Activated CD8-positive, alpha-beta memory T cell treated with anti-CD3 and anti-CD28 coated beads, Interleukin-2, amount 10 ng/mL, durations not matched to agents 7 days and 5 days (primary cell): Measurements from ENCODE around the gene RNF145. TPM values are rescaled to one million over a fixed set of nuclear protein-coding genes. Genes with fewer than 3 reads are reported as not detected.
"Not testable (repeated sequence)": the region's sequence is repeated elsewhere in the genome, so short reads cannot be mapped to it uniquely, and the experiment has no call there.

ENCODE experiments used
- ATAC-seq: fragments of 150-1000 bp; cut with Tn5 transposase; one replicate; pipeline ENCODE4 v1.10.0; 2021; ENCODE audit warnings: moderate library complexity
- CTCF ChIA-PET: fragments of 350-600 bp; sonication (Branson Sonifier 250); formaldehyde crosslinking; loops from one replicate; lab custom pipeline; 2021; ENCODE audit warnings: antibody characterized with exemption; lab: Charles Lee
- DNase-seq: peaks from one replicate; pipeline ENCODE4 v3.0.0-alpha.2; 2020
- H3K27ac Mint-ChIP-seq: one replicate; pipeline ENCODE4 v1.8.0; 2021; ENCODE audit warnings: mild to moderate bottlenecking, mixed read lengths
- H3K27me3 Mint-ChIP-seq: one replicate; pipeline ENCODE4 v1.8.0; 2021; ENCODE audit warnings: mixed read lengths
- H3K36me3 Mint-ChIP-seq: one replicate; pipeline ENCODE4 v1.8.0; 2021; ENCODE audit warnings: mild to moderate bottlenecking, mixed read lengths
- H3K4me1 Mint-ChIP-seq: one replicate; pipeline ENCODE4 v1.8.0; 2021; ENCODE audit warnings: mixed read lengths
- H3K4me3 Mint-ChIP-seq: one replicate; pipeline ENCODE4 v1.8.0; 2021; ENCODE audit warnings: mild to moderate bottlenecking, moderate library complexity, mixed read lengths
- H3K9me3 Mint-ChIP-seq: one replicate; pipeline ENCODE4 v1.8.0; 2022; ENCODE audit warnings: low read depth, mixed read lengths
- total RNA-seq, 2 experiments: library from RNA; stranded (reverse); gene quantifications; one replicate each; pipeline ENCODE4 v1.2.3, GENCODE V29; 2021

RNF145 gene
- total RNA-seq, 2 experiments from 2014 or later: 93.9 to 111 TPM

DNA sequence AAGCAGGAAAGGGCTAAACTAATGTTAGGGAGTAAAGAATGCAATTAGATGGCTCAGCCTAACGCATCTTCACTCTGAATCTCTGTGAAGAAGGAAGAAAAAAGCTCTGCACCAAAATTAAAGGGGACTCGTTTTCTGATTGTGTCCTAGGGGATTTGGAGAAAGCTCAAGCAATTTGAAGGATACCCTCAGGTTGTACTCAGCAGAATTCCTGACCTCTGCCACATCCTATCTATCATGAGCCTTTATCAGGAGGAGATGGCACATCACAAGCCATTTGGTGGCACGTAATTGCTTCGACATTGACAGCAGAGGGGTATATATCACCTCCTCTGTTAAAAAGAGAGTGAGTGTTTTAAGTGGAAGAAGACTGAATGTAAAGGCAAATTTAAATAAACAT lies 77.4 kb downstream of the RNF145 start:
- CTCF ChIA-PET: interaction anchor here (1.0 to 4.3 kb wide), 11 partner anchors 9 to 1057 kb away, joined by 3 to 43 read pairs (median 4); no protein-coding TSS in a partner anchor
- Mint-ChIP-seq H3K27me3 (peaks cover 36% of the 10 kb centered on the region), H3K36me3 (no peaks in the 10 kb centered on the region), H3K4me3 (no peak overlapping the region), H3K4me1 (no peaks in the 10 kb centered on the region), H3K27ac (no peak overlapping the region), H3K9me3 (no peaks in the 10 kb centered on the region)
- DNase-seq: no peak
- ATAC-seq: no peak

DNA sequence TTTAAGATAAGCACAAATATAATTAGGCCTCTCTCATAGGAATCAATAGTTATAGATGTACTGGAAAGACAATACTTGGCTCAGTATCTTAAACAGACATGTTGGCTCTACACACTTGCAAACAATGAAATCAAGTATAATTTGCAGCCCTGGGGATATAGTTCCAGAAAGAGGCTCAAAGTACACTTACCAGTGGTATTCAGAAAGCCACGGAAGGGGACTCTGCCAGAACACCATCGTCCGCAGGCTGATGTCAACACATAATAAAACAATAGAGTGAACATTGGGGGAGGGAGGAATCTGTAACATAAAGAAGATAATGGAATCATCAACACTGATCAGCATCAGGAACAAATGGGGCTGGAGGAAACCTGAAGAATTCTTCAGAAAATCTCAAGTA lies 78.5 kb downstream of the RNF145 start:
- Mint-ChIP-seq H3K9me3 (no peaks in the 10 kb centered on the region), H3K27me3 (peaks cover 44% of the 10 kb centered on the region), H3K36me3 (no peaks in the 10 kb centered on the region), H3K4me1 (no peaks in the 10 kb centered on the region), H3K27ac (no peak overlapping the region), H3K4me3 (no peak overlapping the region)
- CTCF ChIA-PET: interaction anchor here (1.0 to 4.3 kb wide), 2 partner anchors 26 to 436 kb away, joined by 3 to 43 read pairs; no protein-coding TSS in a partner anchor
- no peak for ATAC-seq
- no peak for DNase-seq

DNA sequence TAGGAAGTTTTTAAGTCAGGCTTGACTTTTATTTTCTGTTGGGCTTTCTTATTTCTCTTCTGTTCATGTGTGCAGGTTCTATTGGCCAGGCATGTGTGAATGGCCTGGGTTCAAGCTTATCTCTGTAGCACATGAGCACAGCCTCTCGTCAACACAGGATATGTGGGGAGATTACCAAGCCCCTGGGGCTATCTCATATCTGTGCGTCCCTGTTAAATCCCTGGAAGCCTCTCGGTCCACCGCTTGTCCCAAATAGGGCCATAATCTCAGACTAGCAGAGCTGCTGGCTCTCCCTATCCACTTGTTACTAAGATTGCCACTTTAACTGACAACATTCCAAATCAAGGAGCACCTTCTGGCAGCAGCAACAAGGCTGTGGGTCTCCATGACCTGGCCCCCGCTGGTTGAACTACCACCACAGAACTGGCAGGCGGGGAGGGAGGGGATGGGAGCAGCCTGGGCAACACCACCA lies 81.2 kb downstream of the RNF145 start:
- Mint-ChIP-seq H3K9me3 (peaks cover 2% of the 10 kb centered on the region), H3K27ac (no peak overlapping the region), H3K4me1 (peaks cover 5% of the 10 kb centered on the region), H3K27me3 (peaks cover 59% of the 10 kb centered on the region), H3K36me3 (no peaks in the 10 kb centered on the region), H3K4me3 (no peak overlapping the region)
- no peak for DNase-seq
- no peak for ATAC-seq
- CTCF ChIA-PET: interaction anchor here (1.1 to 3.3 kb wide), 3 partner anchors 16 to 29 kb away, joined by 3 to 10 read pairs (median 3); no protein-coding TSS in a partner anchor

DNA sequence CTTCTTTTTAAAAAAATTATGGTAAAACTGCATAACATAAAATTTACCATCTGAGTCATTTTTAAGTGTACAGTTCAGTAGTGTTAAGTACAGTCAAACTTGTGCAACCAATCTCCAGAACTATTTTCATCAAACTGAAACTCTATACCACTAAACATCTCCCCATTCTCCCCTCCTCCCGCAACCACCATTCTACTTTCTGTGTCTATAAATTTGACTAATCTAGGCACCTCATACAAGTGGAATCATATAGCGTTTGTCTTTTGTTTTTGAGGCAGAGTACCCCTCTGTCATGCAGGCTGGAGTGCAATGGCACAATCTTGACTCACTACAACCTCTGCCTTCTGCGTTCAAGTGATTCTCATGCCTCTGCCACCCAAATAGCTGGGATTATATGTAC lies 85.7 kb downstream of the RNF145 start:
- DNase-seq (no peak), ATAC-seq (peak; percentile 24)
- CTCF ChIA-PET: interaction anchor here (1.4 kb wide), 1 partner anchor 33 kb away, joined by 4 read pairs; no protein-coding TSS in a partner anchor
- Mint-ChIP-seq H3K27ac (no peak overlapping the region), H3K4me3 (no peak overlapping the region), H3K36me3 (peaks cover 1% of the 10 kb centered on the region), H3K4me1 (peaks cover 22% of the 10 kb centered on the region), H3K27me3 (peaks cover 41% of the 10 kb centered on the region), H3K9me3 (peaks cover 2% of the 10 kb centered on the region)

DNA sequence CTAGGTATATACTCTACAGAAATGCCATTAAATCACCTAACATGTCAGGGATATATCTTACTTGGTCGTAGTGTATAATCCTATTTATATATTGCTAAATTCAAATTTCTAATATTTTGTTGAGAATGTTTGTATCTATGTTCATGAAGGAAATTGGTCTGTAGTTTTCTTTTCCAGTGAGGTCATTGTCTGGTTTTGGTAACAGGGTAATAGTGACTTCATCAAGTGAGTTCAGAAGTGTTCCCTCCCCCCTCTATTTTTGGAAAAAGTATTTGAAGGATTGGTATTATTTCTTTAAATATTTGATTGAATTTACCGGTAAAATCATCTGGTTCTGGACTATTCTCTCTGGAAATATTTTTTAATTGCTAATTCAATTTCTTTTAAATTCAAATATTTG lies 86.2 kb downstream of the RNF145 start:
- ATAC-seq (no peak), DNase-seq (no peak)
- CTCF ChIA-PET: interaction anchor here (1.3 to 1.4 kb wide), 2 partner anchors 9 to 34 kb away, joined by 4 read pairs; no protein-coding TSS in a partner anchor
- H3K9me3 Mint-ChIP-seq: peaks cover 2% of the 10 kb centered on the region
- H3K4me3 Mint-ChIP-seq: no peak overlapping the region
- peaks cover 22% of the 10 kb centered on the region for H3K4me1 Mint-ChIP-seq
- H3K27me3 Mint-ChIP-seq: peaks cover 40% of the 10 kb centered on the region
- H3K27ac Mint-ChIP-seq: no peak overlapping the region
- peaks cover 1% of the 10 kb centered on the region for H3K36me3 Mint-ChIP-seq

DNA sequence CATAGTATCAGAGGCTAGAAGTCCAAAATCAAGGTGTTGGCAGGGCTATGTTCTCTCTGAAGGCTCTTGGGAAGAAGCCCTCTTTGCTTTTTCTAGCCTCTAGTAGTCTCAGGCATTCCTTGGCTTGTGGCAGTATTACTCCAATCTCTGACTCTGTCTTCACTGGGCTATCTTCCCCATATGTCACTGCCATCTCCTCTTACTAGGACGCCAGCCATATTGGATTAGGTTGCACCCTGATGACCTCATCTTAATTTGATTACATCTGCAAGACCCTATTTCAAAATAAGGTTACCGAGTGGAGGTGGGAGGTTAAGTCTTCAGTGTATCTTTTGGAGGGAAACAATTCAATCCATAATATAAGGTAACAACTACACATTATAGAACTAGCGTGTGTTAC lies 88.3 kb downstream of the RNF145 start:
- H3K27ac Mint-ChIP-seq: peak overlapping the region; percentile 86
- H3K36me3 Mint-ChIP-seq: peaks cover 1% of the 10 kb centered on the region
- ATAC-seq (no peak), DNase-seq (no peak)
- CTCF ChIA-PET: no interaction called here
- peaks cover 2% of the 10 kb centered on the region for H3K9me3 Mint-ChIP-seq
- peaks cover 22% of the 10 kb centered on the region for H3K4me1 Mint-ChIP-seq
- H3K27me3 Mint-ChIP-seq: peaks cover 21% of the 10 kb centered on the region
- H3K4me3 Mint-ChIP-seq: no peak overlapping the region

DNA sequence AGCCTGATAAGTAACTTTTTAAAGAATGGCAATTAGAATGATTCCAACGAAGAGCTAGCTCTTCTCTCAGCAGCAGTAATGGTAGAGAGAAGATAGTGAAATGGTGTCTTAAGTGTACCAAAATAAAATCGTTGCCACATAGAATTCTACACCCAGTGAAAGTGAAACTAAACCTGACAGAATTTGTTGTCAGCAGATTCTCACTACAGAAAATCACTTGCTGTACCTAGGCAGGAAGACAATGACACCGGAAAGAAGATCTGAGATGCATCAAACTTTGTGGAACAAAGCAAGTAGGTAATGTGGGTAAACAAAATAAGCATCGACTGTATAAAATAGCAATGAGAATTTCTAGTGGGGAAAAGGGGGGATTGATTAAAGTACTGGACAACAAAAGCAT lies 88.9 kb downstream of the RNF145 start:
- Mint-ChIP-seq H3K4me1 (peaks cover 22% of the 10 kb centered on the region), H3K27me3 (peaks cover 16% of the 10 kb centered on the region), H3K27ac (peak overlapping the region; percentile 86), H3K36me3 (peaks cover 1% of the 10 kb centered on the region), H3K4me3 (peak overlapping the region; percentile 47), H3K9me3 (peaks cover under 1% of the 10 kb centered on the region)
- DNase-seq: no peak
- CTCF ChIA-PET: interaction anchor here (1.1 to 2.1 kb wide), 2 partner anchors 12 to 14 kb away, joined by 4 to 13 read pairs; no protein-coding TSS in a partner anchor
- ATAC-seq: peak; percentile 90

DNA sequence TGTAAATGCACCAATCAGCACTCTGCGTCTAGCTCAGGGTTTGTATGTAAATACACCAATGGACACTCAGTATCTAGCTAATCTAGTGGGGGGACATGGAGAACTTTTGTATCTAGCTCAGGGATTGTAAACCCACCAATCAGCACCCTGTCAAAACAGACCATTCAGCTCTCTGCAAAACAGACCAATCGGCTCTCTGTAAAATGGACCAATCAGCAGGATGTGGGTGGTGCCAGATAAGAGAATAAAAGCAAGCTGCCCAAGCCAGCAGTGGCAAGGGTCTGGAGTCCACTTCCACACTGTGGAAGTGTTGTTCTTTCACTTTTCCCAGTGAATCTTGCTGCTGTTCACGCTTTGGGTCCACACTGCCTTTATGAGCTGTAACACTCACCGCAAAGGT lies 89.5 kb downstream of the RNF145 start:
- Mint-ChIP-seq H3K27me3 (peaks cover 13% of the 10 kb centered on the region), H3K4me3 (peak overlapping the region; percentile 47), H3K4me1 (peaks cover 22% of the 10 kb centered on the region), H3K27ac (peak overlapping the region; percentile 86)
- H3K9me3 Mint-ChIP-seq, DNase-seq, H3K36me3 Mint-ChIP-seq, ATAC-seq: not testable (repeated sequence)
- CTCF ChIA-PET: interaction anchor here (0.9 to 2.1 kb wide), 4 partner anchors 10 to 424 kb away, joined by 3 to 13 read pairs (median 4); no protein-coding TSS in a partner anchor

DNA sequence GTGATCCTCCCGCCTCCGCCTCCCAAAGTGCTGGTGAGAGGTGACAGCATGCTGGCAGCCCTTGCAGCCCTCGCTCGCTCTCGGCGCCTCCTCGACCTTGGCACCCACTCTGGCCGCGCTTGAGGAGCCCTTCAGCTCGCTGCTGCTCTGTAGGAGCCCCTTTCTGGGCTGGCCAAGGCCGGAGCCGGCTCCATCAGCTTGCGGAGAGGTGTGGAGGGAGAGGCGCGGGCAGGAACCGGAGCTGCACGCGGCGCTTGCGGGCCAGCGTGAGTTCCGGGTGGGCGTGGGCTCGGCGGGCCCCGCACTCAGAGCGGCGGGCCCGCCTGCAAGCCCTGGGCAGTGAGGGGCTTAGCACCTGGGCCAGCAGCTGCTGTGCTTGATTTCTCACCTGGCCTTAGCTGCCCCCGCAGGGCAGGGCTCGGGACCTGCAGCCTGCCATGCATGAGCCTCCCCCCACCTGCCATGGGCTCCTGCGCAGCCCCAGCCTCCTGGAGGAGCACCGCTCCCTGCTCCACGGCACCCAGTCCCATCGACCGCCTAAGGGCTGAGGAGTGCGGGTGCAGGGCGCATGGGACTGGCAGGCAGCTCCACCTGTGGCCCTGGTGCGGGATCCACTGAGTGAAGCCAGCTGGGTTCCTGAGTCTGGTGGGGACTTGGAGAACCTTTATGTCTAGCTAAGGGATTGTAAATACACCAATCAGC lies 90.2 kb downstream of the RNF145 start:
- not testable (repeated sequence) for H3K27ac Mint-ChIP-seq, H3K4me3 Mint-ChIP-seq, DNase-seq, ATAC-seq, H3K36me3 Mint-ChIP-seq, H3K9me3 Mint-ChIP-seq
- Mint-ChIP-seq H3K27me3 (peaks cover 12% of the 10 kb centered on the region), H3K4me1 (peaks cover 21% of the 10 kb centered on the region)
- CTCF ChIA-PET: interaction anchor here (0.9 to 2.1 kb wide), 5 partner anchors 10 to 423 kb away, joined by 3 to 13 read pairs (median 4); no protein-coding TSS in a partner anchor

DNA sequence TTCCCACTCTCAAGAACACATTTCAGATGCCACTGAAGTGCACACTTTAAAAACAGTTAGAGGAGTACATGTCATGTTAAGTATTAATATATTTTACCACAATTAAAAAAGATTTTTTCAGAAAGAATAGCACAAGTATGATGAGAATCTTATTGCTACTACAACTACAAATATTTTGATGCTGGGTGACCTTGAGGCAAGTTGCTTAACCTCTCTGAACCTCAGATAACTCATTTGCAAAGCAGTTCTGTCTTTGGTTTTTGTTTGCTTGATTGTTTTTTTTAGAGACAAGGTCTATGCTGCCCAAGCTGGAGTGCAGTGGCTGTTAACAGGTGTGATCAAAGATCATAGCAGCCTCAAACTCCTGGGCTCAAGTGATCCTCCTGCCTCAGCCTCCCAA lies 95.9 kb downstream of the RNF145 start:
- no peaks in the 10 kb centered on the region for H3K4me1 Mint-ChIP-seq
- H3K9me3 Mint-ChIP-seq: no peaks in the 10 kb centered on the region
- CTCF ChIA-PET: interaction anchor here (1.5 to 2.4 kb wide), 2 partner anchors 19 to 418 kb away, joined by 3 to 13 read pairs; no protein-coding TSS in a partner anchor
- ATAC-seq (no peak), DNase-seq (no peak)
- H3K27ac Mint-ChIP-seq: no peak overlapping the region
- H3K36me3 Mint-ChIP-seq: no peaks in the 10 kb centered on the region
- H3K4me3 Mint-ChIP-seq: no peak overlapping the region
- H3K27me3 Mint-ChIP-seq: peaks cover 46% of the 10 kb centered on the region

DNA sequence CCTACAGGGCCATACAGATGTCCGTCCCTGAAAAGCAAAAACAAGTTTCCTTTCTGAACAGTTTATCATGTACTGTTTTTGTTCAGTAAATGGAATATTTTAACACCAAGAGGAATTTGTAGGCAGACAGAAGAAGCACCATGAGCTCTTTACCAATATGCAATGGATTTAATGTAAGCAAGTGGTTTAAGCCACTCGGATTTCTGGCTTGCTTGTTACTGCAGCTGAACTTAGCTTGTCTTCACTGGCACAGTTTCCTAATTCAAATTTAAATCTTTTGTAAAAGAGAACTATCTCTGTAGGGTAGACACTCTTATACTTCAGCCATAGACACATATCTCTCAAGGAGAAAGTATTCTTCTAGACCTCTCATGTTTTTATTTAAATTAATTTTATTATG lies 96.9 kb downstream of the RNF145 start:
- no peaks in the 10 kb centered on the region for H3K4me1 Mint-ChIP-seq
- no peaks in the 10 kb centered on the region for H3K9me3 Mint-ChIP-seq
- peaks cover 46% of the 10 kb centered on the region for H3K27me3 Mint-ChIP-seq
- H3K4me3 Mint-ChIP-seq: no peak overlapping the region
- H3K36me3 Mint-ChIP-seq: no peaks in the 10 kb centered on the region
- no peak for DNase-seq
- ATAC-seq: no peak
- no peak overlapping the region for H3K27ac Mint-ChIP-seq
- CTCF ChIA-PET: interaction anchor here (1.5 to 2.4 kb wide), 2 partner anchors 20 to 417 kb away, joined by 3 to 13 read pairs; no protein-coding TSS in a partner anchor
